Smooth muscle cell (in vitro differentiated cells): ENCODE data around the gene GEN1. TPM values are rescaled to one million over a fixed set of nuclear protein-coding genes. Genes with fewer than 3 reads are reported as not detected.

Source experiments
- DNase-seq: peaks from one replicate; lab custom pipeline; 2025; ENCODE audit not compliant: unreplicated experiment; lab: John Stamatoyannopoulos, UW
- H2AFZ ChIP-seq: fragments of 200-600 bp; sonication (generic); 2 replicates; pipeline ENCODE4 v1.6.0; 2016; ENCODE audit warnings: antibody characterized with exemption, low read depth, mild to moderate bottlenecking
- H3F3A ChIP-seq: fragments of 200-600 bp; sonication (generic); 2 replicates; pipeline ENCODE4 v1.6.0; 2017; ENCODE audit warnings: antibody characterized with exemption, low read depth
- H3K27ac ChIP-seq: fragments of 200-600 bp; sonication (generic); 2 replicates; pipeline ENCODE4 v1.5.1; 2016; ENCODE audit warnings: low read depth, mild to moderate bottlenecking
- H3K27me3 ChIP-seq: fragments of 200-600 bp; sonication (generic); 2 replicates; pipeline ENCODE4 v1.6.1; 2016; ENCODE audit warnings: low read depth, mild to moderate bottlenecking
- H3K36me3 ChIP-seq: fragments of 200-600 bp; sonication (generic); 2 replicates; pipeline ENCODE4 v1.5.1; 2016; ENCODE audit warnings: low read depth
- H3K4me1 ChIP-seq: fragments of 200-600 bp; sonication (generic); 2 replicates; pipeline ENCODE4 v1.5.1; 2016; ENCODE audit warnings: low read depth
- H3K4me2 ChIP-seq: fragments of 200-600 bp; sonication (generic); 2 replicates; pipeline ENCODE4 v1.6.0; 2016; ENCODE audit warnings: mild to moderate bottlenecking
- H3K4me3 ChIP-seq: fragments of 200-600 bp; sonication (generic); 2 replicates; pipeline ENCODE4 v1.5.1; 2016; ENCODE audit warnings: mild to moderate bottlenecking
- H3K79me2 ChIP-seq: fragments of 200-600 bp; sonication (generic); 2 replicates; pipeline ENCODE4 v1.6.0; 2016; ENCODE audit warnings: low read depth, mild to moderate bottlenecking
- H3K9ac ChIP-seq: fragments of 200-600 bp; sonication (generic); 2 replicates; pipeline ENCODE4 v1.6.0; 2016; ENCODE audit warnings: low read depth
- H3K9me3 ChIP-seq: fragments of 200-600 bp; sonication (generic); replicated peaks from 2 replicates; pipeline ENCODE4 v1.5.1; 2016; ENCODE audit warnings: low read depth
- H4K20me1 ChIP-seq: fragments of 200-600 bp; sonication (generic); 2 replicates; pipeline ENCODE4 v1.6.0; 2016; ENCODE audit warnings: low read depth
- CTCF ChIP-seq: fragments of 200-600 bp; sonication (generic); IDR thresholded peaks from 2 replicates; pipeline ENCODE4 v1.5.1; 2017; ENCODE audit warnings: borderline replicate concordance, mild to moderate bottlenecking, antibody characterized with exemption; ENCODE audit not compliant: insufficient read depth, poor library complexity, severe bottlenecking
- WGBS: methylation state at CpG from one replicate; pipeline ENCODE4 v1.1.7; 2016; ENCODE audit warnings: low lambda C conversion rate; 5-methylcytosine and 5-hydroxymethylcytosine counted together
- polyA plus RNA-seq: library from polyadenylated mRNA; unstranded; fragments of >200 nt; fragmentation: Nextera tagmentation; extraction: Ambion mirVana; gene quantifications from 2 replicates; pipeline ENCODE4 v1.2.1, GENCODE V29; 2016
- total RNA-seq: library from RNA; depleted of rRNA; stranded (reverse); fragments of >200 nt; gene quantifications from 2 replicates; pipeline ENCODE4 v1.2.3, GENCODE V29; 2014

GEN1 gene
- total and polyA plus RNA-seq, 2 experiments from 2014 or later: 1.1 to 6.7 TPM

DNA sequence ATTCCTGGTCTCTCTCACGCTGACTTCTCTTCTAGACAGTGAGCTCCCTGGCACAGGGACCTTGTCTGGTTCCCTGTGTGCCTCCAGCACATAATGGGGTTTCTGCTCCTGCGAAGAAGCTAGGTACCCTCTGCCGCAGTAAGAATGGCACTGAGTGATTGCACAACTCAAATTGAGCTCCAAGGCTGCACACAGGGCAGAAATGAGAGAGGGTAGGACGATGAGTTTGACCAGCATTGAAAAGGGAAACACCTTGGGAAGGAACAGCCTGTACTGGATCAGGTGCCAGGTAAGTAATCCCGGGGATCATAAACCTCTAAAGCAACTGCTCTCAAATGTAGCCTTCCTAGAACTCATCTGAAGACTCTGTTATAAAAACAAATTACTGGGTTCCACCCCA lies 41.4 kb downstream of the GEN1 start:
- Histone ChIP-seq H4K20me1 (no peaks in the 10 kb centered on the region), H3K27ac (no peak overlapping the region), H3K79me2 (no peaks in the 10 kb centered on the region), H3K27me3 (no peaks in the 10 kb centered on the region), H3K9ac (no peak overlapping the region), H3K36me3 (no peaks in the 10 kb centered on the region), H3K9me3 (no peaks in the 10 kb centered on the region), H2AFZ (no peak overlapping the region), H3K4me3 (no peak overlapping the region), H3K4me2 (no peak overlapping the region), H3K4me1 (peaks cover 15% of the 10 kb centered on the region), H3F3A (peaks cover 11% of the 10 kb centered on the region)
- no peak for DNase-seq
- 89% methylated on average over 5 of the region's 5 CpGs for WGBS
- TF ChIP-seq CTCF: no peak

DNA sequence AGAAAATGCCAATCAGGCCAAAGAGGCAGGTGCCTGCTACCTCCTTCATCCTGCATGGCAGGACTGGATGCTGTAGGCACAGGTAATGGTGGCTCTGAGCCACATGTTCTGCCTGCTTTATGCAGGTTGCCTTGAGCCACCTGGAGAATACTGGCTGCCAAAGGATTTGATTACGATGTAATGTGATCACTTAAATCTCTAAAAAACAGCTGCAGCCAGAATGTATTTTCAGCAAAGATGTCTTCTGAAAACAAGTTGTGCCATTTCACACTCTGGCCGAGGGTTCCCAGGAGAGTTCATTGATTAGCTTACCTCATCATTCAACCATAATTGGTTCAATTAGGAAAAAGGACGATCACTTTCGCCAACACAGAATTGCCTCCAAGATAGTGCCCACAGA lies 44.4 kb downstream of the GEN1 start:
- H4K20me1 ChIP-seq: no peaks in the 10 kb centered on the region
- no peaks in the 10 kb centered on the region for H3K27me3 ChIP-seq
- no peaks in the 10 kb centered on the region for H3K36me3 ChIP-seq
- no peak overlapping the region for H3K4me3 ChIP-seq
- no peaks in the 10 kb centered on the region for H3K79me2 ChIP-seq
- TF ChIP-seq CTCF: no peak
- WGBS: 99% methylated on average over 4 of the region's 4 CpGs
- no peak overlapping the region for H3K27ac ChIP-seq
- H3K4me1 ChIP-seq: peaks cover 6% of the 10 kb centered on the region
- no peak overlapping the region for H3K4me2 ChIP-seq
- H3F3A ChIP-seq: no peaks in the 10 kb centered on the region
- no peak for DNase-seq
- H3K9ac ChIP-seq: no peak overlapping the region
- H2AFZ ChIP-seq: no peak overlapping the region
- no peaks in the 10 kb centered on the region for H3K9me3 ChIP-seq

- Histone ChIP-seq H3K79me2 (no peaks in the 10 kb centered on the region), H3K36me3 (no peaks in the 10 kb centered on the region), H3K9me3 (no peaks in the 10 kb centered on the region), H3K4me3 (no peak overlapping the region), H3K9ac (peak overlapping the region; percentile 39), H4K20me1 (no peaks in the 10 kb centered on the region), H3F3A (no peaks in the 10 kb centered on the region), H3K4me2 (no peak overlapping the region), H3K27me3 (no peaks in the 10 kb centered on the region), H2AFZ (no peak overlapping the region), H3K27ac (no peak overlapping the region), H3K4me1 (peaks cover 6% of the 10 kb centered on the region)
- DNase-seq: no peak
- 83% methylated on average over 7 of the region's 7 CpGs for WGBS
- no peak for TF ChIP-seq CTCF
Observed at GRCh38 chr2:17799301-17800120, 45.6 kb downstream of the GEN1 start.

DNA sequence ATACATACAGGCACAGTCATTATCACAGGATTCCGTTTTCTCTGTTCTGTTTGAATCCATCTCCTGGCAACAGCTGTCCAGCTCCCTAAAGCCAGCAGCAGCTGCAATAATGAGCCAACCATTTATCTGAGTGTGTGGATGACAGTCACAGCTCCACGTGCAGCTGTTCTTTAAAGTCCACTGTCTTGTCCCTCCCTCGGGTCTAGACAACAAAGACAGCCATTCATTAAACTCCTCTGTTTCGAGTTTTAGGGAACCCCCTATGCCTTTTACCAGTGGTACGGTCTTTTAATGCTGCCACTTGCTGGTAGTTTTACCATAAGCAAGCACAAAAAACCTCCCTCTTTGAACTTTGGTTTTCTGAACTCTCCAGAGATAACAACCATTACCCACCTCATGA lies 46.3 kb downstream of the GEN1 start:
- no peak for TF ChIP-seq CTCF
- Histone ChIP-seq H2AFZ (no peak overlapping the region), H3K9ac (peak overlapping the region; percentile 39), H3K9me3 (no peaks in the 10 kb centered on the region), H4K20me1 (no peaks in the 10 kb centered on the region), H3K36me3 (no peaks in the 10 kb centered on the region), H3K4me3 (no peak overlapping the region), H3K4me1 (peaks cover 6% of the 10 kb centered on the region), H3K27me3 (no peaks in the 10 kb centered on the region), H3K4me2 (no peak overlapping the region), H3K79me2 (no peaks in the 10 kb centered on the region), H3K27ac (no peak overlapping the region), H3F3A (no peaks in the 10 kb centered on the region)
- DNase-seq: no peak
- WGBS: 42% methylated on average over 5 of the region's 5 CpGs
